HEK293 (cell line): ENCODE data around the gene PRKCE.

Experiments used
- PRDM1 ChIP-seq: fragments of 450-650 bp; formaldehyde crosslinking; IDR thresholded peaks from 2 replicates; pipeline ENCODE4; 2016; ENCODE audit warnings: missing biosample characterization, missing genetic modification characterization
- SCRT1 ChIP-seq: fragments of 450-650 bp; formaldehyde crosslinking; IDR thresholded peaks from 2 replicates; pipeline ENCODE4 v1.5.1; 2016; ENCODE audit warnings: missing biosample characterization, missing genetic modification characterization, borderline replicate concordance
- TCF7L2 ChIP-seq: IDR thresholded peaks from 2 replicates; pipeline ENCODE4 v1.6.1; 2011; ENCODE audit warnings: low read depth, mild to moderate bottlenecking, inconsistent platforms, low read length, moderate library complexity, borderline replicate concordance
- ZBTB7A ChIP-seq: fragments of 450-650 bp; formaldehyde crosslinking; IDR thresholded peaks from 2 replicates; pipeline ENCODE4 v1.5.1; 2016; ENCODE audit warnings: low read depth, missing biosample characterization, missing genetic modification characterization
- ZNF114 ChIP-seq: fragments of 450-650 bp; formaldehyde crosslinking; IDR thresholded peaks from 2 replicates; pipeline ENCODE4 v1.5.0; 2017; ENCODE audit warnings: missing biosample characterization, missing genetic modification characterization
- ZNF140 ChIP-seq: fragments of 450-650 bp; formaldehyde crosslinking; IDR thresholded peaks from 2 replicates; pipeline ENCODE4 v1.5.1; 2016; ENCODE audit warnings: missing biosample characterization, missing genetic modification characterization
- ZNF24 ChIP-seq: fragments of 450-650 bp; formaldehyde crosslinking; IDR thresholded peaks from 2 replicates; pipeline ENCODE4 v1.5.1; 2016; ENCODE audit warnings: missing biosample characterization, missing genetic modification characterization
- ZNF274 ChIP-seq, 2 experiments: fragments of 200-500 bp in 1 of 2; fragments of 450-650 bp in 1 of 2; sonication (Bioruptor generic) in 1 of 2; formaldehyde crosslinking in 1 of 2; IDR thresholded peaks; 2 replicates each; pipeline versions ENCODE4 v1.5.1 to v1.6.1; 2014 to 2016; ENCODE audit warnings: borderline replicate concordance in 1 of 2, inconsistent platforms in 1 of 2, low read length in 1 of 2, missing biosample characterization in 1 of 2, missing genetic modification characterization in 1 of 2
- ZNF292 ChIP-seq: fragments of 450-650 bp; formaldehyde crosslinking; IDR thresholded peaks from 2 replicates; pipeline ENCODE4 v1.5.1; 2016; ENCODE audit warnings: low read depth, missing biosample characterization, missing genetic modification characterization, borderline replicate concordance
- ZNF302 ChIP-seq: fragments of 450-650 bp; formaldehyde crosslinking; IDR thresholded peaks from 2 replicates; pipeline ENCODE4 v1.5.1; 2016; ENCODE audit warnings: missing biosample characterization, missing genetic modification characterization, low read depth
- TF ChIP-seq, protein P1 (sequence below): fragments of 450-650 bp; IDR thresholded peaks from 2 replicates; pipeline ENCODE4 v1.5.1; 2018; ENCODE audit warnings: missing biosample characterization, mild to moderate bottlenecking, missing genetic modification characterization
- TF ChIP-seq, protein P2 (sequence below): fragments of 450-650 bp; formaldehyde crosslinking; IDR thresholded peaks from 2 replicates; pipeline ENCODE4 v1.5.1; 2016; ENCODE audit warnings: missing biosample characterization, missing genetic modification characterization
- TF ChIP-seq, protein P3 (sequence below): fragments of 450-650 bp; formaldehyde crosslinking; IDR thresholded peaks from 2 replicates; pipeline ENCODE4 v1.5.1; 2016; ENCODE audit warnings: missing biosample characterization, missing genetic modification characterization
- TF ChIP-seq, protein P4 (sequence below): fragments of 450-650 bp; formaldehyde crosslinking; IDR thresholded peaks from 2 replicates; pipeline ENCODE4 v1.5.1; 2016; ENCODE audit warnings: missing biosample characterization, missing genetic modification characterization

DNA sequence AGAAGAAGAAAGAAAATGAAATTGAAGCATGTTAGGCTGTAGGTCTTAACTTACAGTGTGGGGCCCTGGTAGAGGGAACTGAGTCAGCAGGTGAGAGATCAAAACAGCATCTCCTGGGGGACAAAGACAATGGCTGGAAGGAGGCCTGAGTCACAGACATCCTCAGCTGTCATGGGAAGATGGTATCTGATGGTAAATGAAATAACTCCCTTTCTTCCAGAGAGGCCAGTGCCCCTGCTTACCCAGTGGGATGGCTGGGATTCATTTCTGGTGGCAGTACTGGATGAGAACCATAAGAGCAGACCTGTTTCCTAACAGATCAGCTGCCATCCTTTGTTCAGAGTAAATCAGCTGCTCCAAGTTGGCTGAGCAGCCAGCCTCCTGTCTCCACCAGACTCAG is 394.4 kb downstream of the PRKCE start:
- TF ChIP-seq ZNF114 (tag by site-specific recombination) = no peak
- no peak for TF ChIP-seq ZNF302 (tag by site-specific recombination)
- TF ChIP-seq, protein P1, sequence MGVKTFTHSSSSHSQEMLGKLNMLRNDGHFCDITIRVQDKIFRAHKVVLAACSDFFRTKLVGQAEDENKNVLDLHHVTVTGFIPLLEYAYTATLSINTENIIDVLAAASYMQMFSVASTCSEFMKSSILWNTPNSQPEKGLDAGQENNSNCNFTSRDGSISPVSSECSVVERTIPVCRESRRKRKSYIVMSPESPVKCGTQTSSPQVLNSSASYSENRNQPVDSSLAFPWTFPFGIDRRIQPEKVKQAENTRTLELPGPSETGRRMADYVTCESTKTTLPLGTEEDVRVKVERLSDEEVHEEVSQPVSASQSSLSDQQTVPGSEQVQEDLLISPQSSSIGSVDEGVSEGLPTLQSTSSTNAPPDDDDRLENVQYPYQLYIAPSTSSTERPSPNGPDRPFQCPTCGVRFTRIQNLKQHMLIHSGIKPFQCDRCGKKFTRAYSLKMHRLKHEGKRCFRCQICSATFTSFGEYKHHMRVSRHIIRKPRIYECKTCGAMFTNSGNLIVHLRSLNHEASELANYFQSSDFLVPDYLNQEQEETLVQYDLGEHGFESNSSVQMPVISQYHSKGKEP = no peak
- no peak for TF ChIP-seq ZNF140 (tag by site-specific recombination)
- TF ChIP-seq, protein P2, sequence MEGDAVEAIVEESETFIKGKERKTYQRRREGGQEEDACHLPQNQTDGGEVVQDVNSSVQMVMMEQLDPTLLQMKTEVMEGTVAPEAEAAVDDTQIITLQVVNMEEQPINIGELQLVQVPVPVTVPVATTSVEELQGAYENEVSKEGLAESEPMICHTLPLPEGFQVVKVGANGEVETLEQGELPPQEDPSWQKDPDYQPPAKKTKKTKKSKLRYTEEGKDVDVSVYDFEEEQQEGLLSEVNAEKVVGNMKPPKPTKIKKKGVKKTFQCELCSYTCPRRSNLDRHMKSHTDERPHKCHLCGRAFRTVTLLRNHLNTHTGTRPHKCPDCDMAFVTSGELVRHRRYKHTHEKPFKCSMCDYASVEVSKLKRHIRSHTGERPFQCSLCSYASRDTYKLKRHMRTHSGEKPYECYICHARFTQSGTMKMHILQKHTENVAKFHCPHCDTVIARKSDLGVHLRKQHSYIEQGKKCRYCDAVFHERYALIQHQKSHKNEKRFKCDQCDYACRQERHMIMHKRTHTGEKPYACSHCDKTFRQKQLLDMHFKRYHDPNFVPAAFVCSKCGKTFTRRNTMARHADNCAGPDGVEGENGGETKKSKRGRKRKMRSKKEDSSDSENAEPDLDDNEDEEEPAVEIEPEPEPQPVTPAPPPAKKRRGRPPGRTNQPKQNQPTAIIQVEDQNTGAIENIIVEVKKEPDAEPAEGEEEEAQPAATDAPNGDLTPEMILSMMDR (tag by site-specific recombination) = no peak
- no peak for TF ChIP-seq ZNF274 (IDR thresholded peaks at IDR 0.05; ENCODE audit: low read length)
- TF ChIP-seq ZNF274 (tag by site-specific recombination; IDR thresholded peaks at IDR 0.05; ENCODE audit: borderline replicate concordance) = no peak
- TF ChIP-seq, protein P3, sequence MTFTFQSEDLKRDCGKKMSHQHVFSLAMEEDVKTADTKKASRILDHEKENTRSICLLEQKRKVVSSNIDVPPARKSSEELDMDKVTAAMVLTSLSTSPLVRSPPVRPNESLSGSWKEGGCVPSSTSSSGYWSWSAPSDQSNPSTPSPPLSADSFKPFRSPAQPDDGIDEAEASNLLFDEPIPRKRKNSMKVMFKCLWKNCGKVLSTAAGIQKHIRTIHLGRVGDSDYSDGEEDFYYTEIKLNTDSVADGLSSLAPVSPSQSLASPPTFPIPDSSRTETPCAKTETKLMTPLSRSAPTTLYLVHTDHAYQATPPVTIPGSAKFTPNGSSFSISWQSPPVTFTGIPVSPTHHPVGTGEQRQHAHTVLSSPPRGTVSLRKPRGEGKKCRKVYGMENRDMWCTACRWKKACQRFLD = no peak
- TF ChIP-seq, protein P4, sequence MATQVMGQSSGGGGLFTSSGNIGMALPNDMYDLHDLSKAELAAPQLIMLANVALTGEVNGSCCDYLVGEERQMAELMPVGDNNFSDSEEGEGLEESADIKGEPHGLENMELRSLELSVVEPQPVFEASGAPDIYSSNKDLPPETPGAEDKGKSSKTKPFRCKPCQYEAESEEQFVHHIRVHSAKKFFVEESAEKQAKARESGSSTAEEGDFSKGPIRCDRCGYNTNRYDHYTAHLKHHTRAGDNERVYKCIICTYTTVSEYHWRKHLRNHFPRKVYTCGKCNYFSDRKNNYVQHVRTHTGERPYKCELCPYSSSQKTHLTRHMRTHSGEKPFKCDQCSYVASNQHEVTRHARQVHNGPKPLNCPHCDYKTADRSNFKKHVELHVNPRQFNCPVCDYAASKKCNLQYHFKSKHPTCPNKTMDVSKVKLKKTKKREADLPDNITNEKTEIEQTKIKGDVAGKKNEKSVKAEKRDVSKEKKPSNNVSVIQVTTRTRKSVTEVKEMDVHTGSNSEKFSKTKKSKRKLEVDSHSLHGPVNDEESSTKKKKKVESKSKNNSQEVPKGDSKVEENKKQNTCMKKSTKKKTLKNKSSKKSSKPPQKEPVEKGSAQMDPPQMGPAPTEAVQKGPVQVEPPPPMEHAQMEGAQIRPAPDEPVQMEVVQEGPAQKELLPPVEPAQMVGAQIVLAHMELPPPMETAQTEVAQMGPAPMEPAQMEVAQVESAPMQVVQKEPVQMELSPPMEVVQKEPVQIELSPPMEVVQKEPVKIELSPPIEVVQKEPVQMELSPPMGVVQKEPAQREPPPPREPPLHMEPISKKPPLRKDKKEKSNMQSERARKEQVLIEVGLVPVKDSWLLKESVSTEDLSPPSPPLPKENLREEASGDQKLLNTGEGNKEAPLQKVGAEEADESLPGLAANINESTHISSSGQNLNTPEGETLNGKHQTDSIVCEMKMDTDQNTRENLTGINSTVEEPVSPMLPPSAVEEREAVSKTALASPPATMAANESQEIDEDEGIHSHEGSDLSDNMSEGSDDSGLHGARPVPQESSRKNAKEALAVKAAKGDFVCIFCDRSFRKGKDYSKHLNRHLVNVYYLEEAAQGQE (tag by site-specific recombination) = no peak
- no peak for TF ChIP-seq ZBTB7A (tag by site-specific recombination)
- no peak for TF ChIP-seq ZNF24
- no peak for TF ChIP-seq ZNF292 (tag by site-specific recombination)
- TF ChIP-seq SCRT1 = no peak
- no peak for TF ChIP-seq TCF7L2
- no peak for TF ChIP-seq PRDM1 (tag by site-specific recombination)
